K562 (cell line): ENCODE results near the gene PHAX. TPM values are rescaled to one million over a fixed set of nuclear protein-coding genes. Genes with fewer than 3 reads are reported as not detected.

Source experiments
- BRCA1 ChIP-seq, 2 experiments: fragments of 450-650 bp in 1 of 2; sonication (generic) in 1 of 2; formaldehyde crosslinking in 1 of 2; IDR thresholded peaks; 2 replicates each; pipeline versions ENCODE4 v1.5.0 to v1.6.1; 2017 to 2020; ENCODE audit warnings: mild to moderate bottlenecking in 1 of 2, missing genetic modification reagents in 1 of 2
- CHD7 ChIP-seq: fragments of 200-600 bp; sonication (generic); IDR thresholded peaks from one replicate; pipeline ENCODE4 v1.6.1; 2012; ENCODE audit warnings: mild to moderate bottlenecking, low read depth, low read length, inconsistent platforms
- CREBBP ChIP-seq: IDR thresholded peaks from one replicate; pipeline ENCODE4 v1.6.1; 2012; ENCODE audit warnings: low read depth, mild to moderate bottlenecking, control low read depth, inconsistent platforms, low read length
- DEAF1 ChIP-seq: fragments of 450-650 bp; formaldehyde crosslinking; IDR thresholded peaks from 2 replicates; pipeline ENCODE4 v1.4.0; 2020; ENCODE audit warnings: mild to moderate bottlenecking, moderate library complexity
- EP400 ChIP-seq: fragments of 450-650 bp; IDR thresholded peaks from 2 replicates; pipeline ENCODE4 v1.6.1; 2017; ENCODE audit warnings: antibody characterized with exemption, mild to moderate bottlenecking, moderate library complexity
- HMG20A ChIP-seq: fragments of 450-650 bp; formaldehyde crosslinking; conservative IDR thresholded peaks from 2 replicates; pipeline ENCODE4 v1.4.0; 2020; ENCODE audit warnings: mild to moderate bottlenecking, mixed read lengths
- JUNB ChIP-seq: fragments of 450-650 bp; formaldehyde crosslinking; conservative IDR thresholded peaks from 2 replicates; pipeline ENCODE4 v1.4.0; 2020; ENCODE audit warnings: mild to moderate bottlenecking
- KLF16 ChIP-seq: IDR thresholded peaks from 2 replicates; pipeline ENCODE4 v1.6.1; 2016; ENCODE audit warnings: antibody characterized with exemption
- NR1H2 ChIP-seq: sonication (generic); formaldehyde crosslinking; IDR thresholded peaks from 2 replicates; pipeline ENCODE4 v1.4.0; 2020; ENCODE audit warnings: mild to moderate bottlenecking, missing genetic modification reagents
- PHF20 ChIP-seq: fragments of 450-650 bp; IDR thresholded peaks from 2 replicates; pipeline ENCODE4 v1.6.1; 2018; ENCODE audit not compliant: partially characterized antibody
- PTBP1 ChIP-seq: fragments of 200-400 bp; formaldehyde crosslinking; IDR thresholded peaks from 2 replicates; pipeline ENCODE4 v1.6.1; 2017; ENCODE audit warnings: low read depth, low read length
- YBX1 ChIP-seq: fragments of 450-650 bp; IDR thresholded peaks from 2 replicates; pipeline ENCODE4 v1.7.1; 2016; ENCODE audit warnings: mild to moderate bottlenecking
- ZNF282 ChIP-seq: sonication (generic); formaldehyde crosslinking; IDR thresholded peaks from 2 replicates; pipeline ENCODE4 v1.8.1; 2023; ENCODE audit warnings: missing genetic modification reagents
- ZNF644 ChIP-seq: fragments of 200-800 bp; sonication (Bioruptor generic); IDR thresholded peaks from 2 replicates; pipeline ENCODE4 v1.6.1; 2016; ENCODE audit warnings: low read depth, missing genetic modification characterization, missing compliant biosample characterization
- ZNF79 ChIP-seq: fragments of 250-450 bp; sonication (Bioruptor Pico); IDR thresholded peaks from 2 replicates; pipeline ENCODE4 v1.4.0; 2020; ENCODE audit warnings: low read depth, mild to moderate bottlenecking, moderate library complexity
- polyA plus RNA-seq, 8 experiments: library from polyadenylated mRNA; depleted of rRNA in 4 of 8; stranded (reverse) in 5 of 8; unstranded in 3 of 8; fragments of >200 nt; fragmentation: Nextera tagmentation in 2 of 8; fragmentation: Illumina TruSeq in 1 of 8; extraction: Ambion mirVana in 2 of 8; extraction: Trizol in 1 of 8; gene quantifications; 2 replicates each; pipeline versions ENCODE4 v1.2.1 to v1.2.3, GENCODE V29; 2011 to 2014; ENCODE audit warnings: inconsistent platforms in 1 of 8, missing spikeins in 1 of 8
- total RNA-seq, 7 experiments: library from RNA; depleted of rRNA in 6 of 7; stranded (reverse); fragments of >200 nt in 6 of 7; fragmentation: Illumina TruSeq in 2 of 7; extraction: Trizol in 2 of 7; gene quantifications; 2 replicates each; pipeline versions ENCODE4 v1.2.1 to v1.2.3, GENCODE V29; 2011 to 2021; ENCODE audit warnings: low replicate concordance in 1 of 7
- TF ChIP-seq, protein P1 (sequence below): sonication (generic); formaldehyde crosslinking; IDR thresholded peaks from 2 replicates; pipeline ENCODE4 v1.8.0; 2022; ENCODE audit warnings: mild to moderate bottlenecking, low read depth, missing genetic modification reagents

The PHAX gene
- total and polyA plus RNA-seq, 9 of the 15 experiments (the other 6 are each of a cell fraction or from before 2014, with no cell fraction given) = 20.2 to 59.8 (median 43.5) TPM

DNA sequence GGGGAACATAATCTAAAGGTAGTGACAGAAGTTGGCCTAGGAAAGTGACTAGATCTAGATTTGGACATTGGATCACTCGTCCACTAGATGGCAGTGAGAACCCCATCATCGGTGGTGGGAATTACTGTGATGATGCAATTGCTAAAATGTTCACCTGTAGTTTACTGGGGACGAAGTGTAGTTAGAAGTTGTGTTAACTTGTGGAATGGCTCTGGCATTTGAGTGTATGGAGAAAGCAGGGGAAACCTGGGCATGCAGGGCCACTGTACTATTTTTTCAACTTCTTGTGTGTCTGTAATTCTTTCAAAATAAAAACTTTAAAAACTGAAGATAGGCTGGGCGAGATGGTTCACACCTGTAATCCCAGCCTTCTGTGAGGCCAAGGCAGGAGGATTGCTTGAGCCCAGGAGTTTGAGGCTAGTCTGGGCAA lies 75.5 kb downstream of the PHAX start (continued):
- TF ChIP-seq CHD7 = no peak
- peak; percentile 81 for TF ChIP-seq JUNB (CRISPR knock-in tag)
- peak; percentile 68 for TF ChIP-seq EP400
- TF ChIP-seq ZNF644 (tag) = no peak
- no peak for TF ChIP-seq PTBP1
- no peak for TF ChIP-seq CREBBP
- no peak for TF ChIP-seq ZNF79
- no peak for TF ChIP-seq KLF16
- no peak for TF ChIP-seq BRCA1 (IDR thresholded peaks at IDR 0.05)
- no peak for TF ChIP-seq BRCA1 (CRISPR knock-in tag; IDR thresholded peaks at IDR 0.05)
- no peak for TF ChIP-seq PHF20
- TF ChIP-seq HMG20A (CRISPR knock-in tag) = no peak
- TF ChIP-seq ZNF282 (CRISPR knock-in tag) = no peak
- TF ChIP-seq NR1H2 (CRISPR knock-in tag) = no peak
- TF ChIP-seq DEAF1 (CRISPR knock-in tag) = peak; percentile 96
- TF ChIP-seq, protein P1, sequence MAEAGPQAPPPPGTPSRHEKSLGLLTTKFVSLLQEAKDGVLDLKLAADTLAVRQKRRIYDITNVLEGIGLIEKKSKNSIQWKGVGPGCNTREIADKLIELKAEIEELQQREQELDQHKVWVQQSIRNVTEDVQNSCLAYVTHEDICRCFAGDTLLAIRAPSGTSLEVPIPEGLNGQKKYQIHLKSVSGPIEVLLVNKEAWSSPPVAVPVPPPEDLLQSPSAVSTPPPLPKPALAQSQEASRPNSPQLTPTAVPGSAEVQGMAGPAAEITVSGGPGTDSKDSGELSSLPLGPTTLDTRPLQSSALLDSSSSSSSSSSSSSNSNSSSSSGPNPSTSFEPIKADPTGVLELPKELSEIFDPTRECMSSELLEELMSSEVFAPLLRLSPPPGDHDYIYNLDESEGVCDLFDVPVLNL (CRISPR knock-in tag) = no peak
- no peak for TF ChIP-seq YBX1
